ENCODE data around the gene SLC35E2B.
"Not testable (repeated sequence)": the region's sequence is repeated elsewhere in the genome, so short reads cannot be mapped to it uniquely, and the experiment has no call there.

The SLC35E2B gene

DNA sequence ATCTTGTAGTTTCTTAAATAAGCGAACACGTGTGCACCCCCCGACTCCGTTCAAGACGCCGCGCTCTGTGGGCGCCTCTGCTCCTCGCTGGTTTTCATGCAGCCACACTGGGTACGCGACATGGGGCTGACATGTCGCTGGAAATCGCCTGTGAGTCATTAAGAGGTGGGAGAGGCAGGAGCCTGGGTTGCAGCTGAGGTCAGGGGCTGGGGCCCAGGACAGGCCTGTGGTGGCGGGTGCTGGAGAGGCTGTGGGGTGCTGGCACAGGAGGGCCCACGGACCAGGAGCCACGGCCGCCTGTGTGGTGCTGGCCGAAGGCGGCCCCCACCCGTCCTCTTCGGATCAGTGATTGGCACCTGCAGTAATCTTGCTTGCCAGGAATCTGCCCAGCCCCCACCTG, 17.8 kb downstream of the SLC35E2B start:
- DNase-seq (ENCODE audit: low spot score): not testable (repeated sequence)

GRCh38 chr1:1672181-1672965, 20.2 kb downstream of the SLC35E2B start:
- no peak for DNase-seq (ENCODE audit: low spot score)

GRCh38 chr1:1671365-1672119, 21.1 kb downstream of the SLC35E2B start:
- no peak for DNase-seq (ENCODE audit: low spot score)

DNA sequence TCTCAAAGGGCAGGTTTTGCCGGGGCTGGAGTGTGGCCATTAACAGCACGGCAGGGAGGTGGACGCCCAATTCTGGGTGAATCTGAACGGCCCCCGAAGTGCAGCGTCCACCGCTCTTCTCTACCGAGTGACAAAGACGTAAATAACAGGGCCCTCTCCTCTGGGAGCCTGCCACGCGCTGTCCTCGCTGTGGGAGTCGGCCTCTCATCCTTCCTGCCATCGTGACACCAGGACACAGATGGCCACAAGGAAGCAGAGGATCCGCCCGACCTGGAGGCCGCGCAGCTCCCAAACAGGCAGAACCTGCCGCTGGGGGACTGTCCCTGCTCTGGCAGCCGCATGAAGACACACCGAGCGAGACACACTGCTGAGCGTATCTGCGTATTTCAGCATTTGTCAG, 21.7 kb downstream of the SLC35E2B start:
- no peak for DNase-seq (ENCODE audit: low spot score)

DNA sequence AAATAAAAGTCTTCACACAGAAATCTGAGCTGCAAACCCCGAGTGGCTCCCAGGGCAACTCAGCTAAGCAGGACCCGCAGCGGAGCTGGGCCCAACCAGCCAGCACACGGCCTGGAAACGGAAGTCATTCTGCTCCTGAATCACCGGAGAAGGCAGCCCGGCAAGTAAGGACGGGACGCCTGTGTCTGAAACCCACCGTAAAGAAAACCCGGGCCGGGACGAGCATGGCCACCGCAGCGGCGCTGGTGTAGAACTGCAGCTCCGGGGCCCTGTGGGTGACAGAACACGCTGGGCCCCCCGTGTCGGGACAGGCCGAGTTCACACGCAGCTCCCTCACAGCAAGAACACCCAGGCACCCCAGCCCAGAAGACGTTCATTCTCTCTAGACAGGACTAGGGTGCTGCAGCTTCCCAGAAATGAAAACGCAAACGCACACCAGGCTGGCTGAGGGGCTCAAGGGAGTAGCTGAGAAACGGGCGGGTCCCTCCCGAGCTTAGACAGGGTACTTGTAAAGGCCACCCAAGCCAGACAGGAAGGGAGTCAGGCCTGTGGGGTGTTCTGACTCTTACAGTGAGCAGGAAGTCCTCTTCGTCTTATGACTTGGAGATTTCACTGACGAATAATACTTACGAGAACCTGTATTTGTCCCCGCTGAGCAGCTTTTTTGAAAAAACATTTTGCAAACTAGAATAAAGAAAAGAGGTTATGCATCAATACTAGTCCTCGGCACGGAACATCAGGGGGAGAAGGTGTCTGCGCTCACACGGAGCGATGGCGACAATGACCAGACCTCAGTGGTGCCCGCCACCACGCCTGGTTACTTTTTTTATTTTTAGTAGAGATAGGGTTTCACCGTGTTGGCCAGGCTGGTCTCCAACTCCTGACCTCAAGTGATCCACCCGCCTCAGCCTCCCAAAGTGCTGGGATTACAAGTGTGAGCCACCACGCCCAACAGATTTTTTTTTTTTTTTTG, 22.8 kb downstream of the SLC35E2B start:
- DNase-seq (ENCODE audit: low spot score): no peak

GRCh38 chr1:1666526-1666925, 26.1 kb downstream of the SLC35E2B start:
- DNase-seq (ENCODE audit: low spot score): no peak

- no peak for DNase-seq (ENCODE audit: low spot score)
These were observed 26.8 kb downstream of the SLC35E2B start for GRCh38 chr1:1665815-1666251.

GRCh38 chr1:1664941-1665814, 27.4 kb downstream of the SLC35E2B start:
- DNase-seq (ENCODE audit: low spot score): no peak

DNA sequence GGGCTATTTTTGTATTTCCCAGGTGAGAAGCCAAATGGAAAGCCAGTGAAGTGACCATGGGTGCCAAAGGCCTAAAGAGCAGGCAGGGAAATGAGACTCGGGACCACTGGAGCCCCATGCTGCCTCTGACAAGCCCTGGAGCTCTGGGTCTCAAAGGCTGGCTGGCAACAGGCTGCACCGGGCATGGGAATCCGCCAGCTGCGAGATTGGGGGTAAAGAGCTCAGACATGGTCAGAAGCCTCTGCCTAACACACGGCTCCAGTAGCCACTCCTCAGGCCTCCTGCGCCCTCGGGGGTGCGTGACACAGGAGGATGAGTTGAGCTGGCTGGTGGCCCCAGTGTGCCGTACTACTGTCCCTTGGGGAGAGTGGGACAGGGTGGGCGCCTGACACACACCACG, 28.3 kb downstream of the SLC35E2B start:
- DNase-seq (ENCODE audit: low spot score): not testable (repeated sequence)

GRCh38 chr1:1662830-1663560, 29.6 kb downstream of the SLC35E2B start:
- not testable (repeated sequence) for DNase-seq (ENCODE audit: low spot score)

- not testable (repeated sequence) for DNase-seq (ENCODE audit: low spot score)
These were observed 30.2 kb downstream of the SLC35E2B start for GRCh38 chr1:1662392-1662791.

- peak; percentile 98 for DNase-seq (ENCODE audit: low spot score)
These were observed 33.7 kb downstream of the SLC35E2B start, which contains the start of gene CDK11B for GRCh38 chr1:1658583-1659549. Gene CDK11B (minus strand): TSS chr1:1659004. CDS start chr1:1657485, 1,519 bp downstream.

GRCh38 chr1:1648265-1648664, 44.3 kb downstream of the SLC35E2B start:
- not testable (repeated sequence) for DNase-seq (ENCODE audit: low spot score)

DNA sequence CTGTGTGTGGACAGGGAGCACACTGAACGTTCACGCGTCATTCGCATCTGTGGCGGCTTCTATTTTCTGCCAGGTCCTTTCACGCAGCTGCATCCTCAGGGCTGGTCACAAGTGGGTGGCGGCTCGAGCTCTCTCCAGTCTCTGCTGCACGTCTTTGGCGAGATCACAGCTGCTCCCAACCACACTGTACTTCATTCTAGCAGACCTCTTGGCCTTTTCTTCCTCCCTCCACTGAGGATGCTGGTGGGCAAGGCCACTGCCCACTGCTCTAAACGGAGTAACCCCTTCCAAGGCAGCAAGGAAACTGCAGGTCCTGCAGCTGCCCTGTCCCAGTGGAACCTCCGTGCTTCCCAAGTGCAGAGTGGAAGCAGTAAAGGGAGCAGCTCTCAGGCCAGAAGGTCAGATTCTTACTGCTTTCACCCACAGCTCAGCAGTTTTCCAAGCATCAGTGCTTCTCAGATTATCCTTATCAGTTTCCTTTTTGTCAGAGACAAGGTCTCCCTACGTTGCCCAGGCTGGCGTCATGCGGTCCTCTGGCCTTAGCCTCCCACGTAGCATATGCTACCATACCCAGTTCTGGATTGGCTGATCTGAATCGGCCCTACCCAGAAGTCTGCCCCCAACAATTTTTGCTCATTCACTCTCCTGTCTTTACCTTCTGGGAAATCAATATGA, 44.9 kb downstream of the SLC35E2B start:
- DNase-seq (ENCODE audit: low spot score): not testable (repeated sequence)

GRCh38 chr1:1646326-1646725, 46.3 kb downstream of the SLC35E2B start:
- not testable (repeated sequence) for DNase-seq (ENCODE audit: low spot score)

GRCh38 chr1:1640711-1641461, 51.7 kb downstream of the SLC35E2B start:
- not testable (repeated sequence) for DNase-seq (ENCODE audit: low spot score)

GRCh38 chr1:1640081-1640480, 52.5 kb downstream of the SLC35E2B start:
- DNase-seq (ENCODE audit: low spot score): not testable (repeated sequence)

- not testable (repeated sequence) for DNase-seq (ENCODE audit: low spot score)
These were observed 53.2 kb downstream of the SLC35E2B start for GRCh38 chr1:1639368-1639767.

All from kidney tubule cell (primary cell).